HFF-Myc (cell line): ENCODE measurements around the gene PDP2.

Experiments
- DNase-seq: peaks from one replicate; pipeline ENCODE4 v3.0.0-alpha.2; 2011; ENCODE audit warnings: low read depth; ENCODE audit errors: extremely low read depth
- H3K4me3 ChIP-seq: replicated peaks from 2 replicates; pipeline ENCODE4 v1.5.1; 2011; ENCODE audit warnings: low read depth, mild to moderate bottlenecking, control low read depth, low read length
- TF ChIP-seq, protein P1 (sequence below): IDR thresholded peaks from 2 replicates; pipeline ENCODE4 v1.5.1; 2012; ENCODE audit warnings: mild to moderate bottlenecking, low read depth, low read length, control low read depth; ENCODE audit errors: missing control alignments

Gene PDP2

DNA sequence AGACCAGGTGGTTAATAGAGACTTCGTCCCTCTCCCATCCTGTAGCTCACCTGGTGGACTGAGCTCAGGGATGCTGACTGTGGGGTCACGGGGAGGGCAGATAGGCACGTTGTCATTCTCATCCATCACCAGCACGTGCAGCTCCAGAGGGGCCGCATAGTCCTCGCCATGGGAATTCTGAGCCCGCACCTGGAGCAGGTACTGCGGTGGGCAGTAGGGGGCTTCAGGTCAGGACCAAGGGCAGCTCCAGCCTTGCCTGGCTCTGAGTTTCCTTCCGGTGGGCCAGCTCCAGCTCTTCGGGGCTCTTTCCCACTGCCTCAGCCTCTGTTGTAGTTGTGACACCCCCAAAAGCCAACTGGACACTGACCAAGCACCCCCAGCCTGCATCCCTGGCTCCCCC is 32.8 kb downstream of the PDP2 start:
- TF ChIP-seq, protein P1, sequence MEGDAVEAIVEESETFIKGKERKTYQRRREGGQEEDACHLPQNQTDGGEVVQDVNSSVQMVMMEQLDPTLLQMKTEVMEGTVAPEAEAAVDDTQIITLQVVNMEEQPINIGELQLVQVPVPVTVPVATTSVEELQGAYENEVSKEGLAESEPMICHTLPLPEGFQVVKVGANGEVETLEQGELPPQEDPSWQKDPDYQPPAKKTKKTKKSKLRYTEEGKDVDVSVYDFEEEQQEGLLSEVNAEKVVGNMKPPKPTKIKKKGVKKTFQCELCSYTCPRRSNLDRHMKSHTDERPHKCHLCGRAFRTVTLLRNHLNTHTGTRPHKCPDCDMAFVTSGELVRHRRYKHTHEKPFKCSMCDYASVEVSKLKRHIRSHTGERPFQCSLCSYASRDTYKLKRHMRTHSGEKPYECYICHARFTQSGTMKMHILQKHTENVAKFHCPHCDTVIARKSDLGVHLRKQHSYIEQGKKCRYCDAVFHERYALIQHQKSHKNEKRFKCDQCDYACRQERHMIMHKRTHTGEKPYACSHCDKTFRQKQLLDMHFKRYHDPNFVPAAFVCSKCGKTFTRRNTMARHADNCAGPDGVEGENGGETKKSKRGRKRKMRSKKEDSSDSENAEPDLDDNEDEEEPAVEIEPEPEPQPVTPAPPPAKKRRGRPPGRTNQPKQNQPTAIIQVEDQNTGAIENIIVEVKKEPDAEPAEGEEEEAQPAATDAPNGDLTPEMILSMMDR = no peak
- no peak for DNase-seq
- H3K4me3 ChIP-seq = no peak overlapping the region

DNA sequence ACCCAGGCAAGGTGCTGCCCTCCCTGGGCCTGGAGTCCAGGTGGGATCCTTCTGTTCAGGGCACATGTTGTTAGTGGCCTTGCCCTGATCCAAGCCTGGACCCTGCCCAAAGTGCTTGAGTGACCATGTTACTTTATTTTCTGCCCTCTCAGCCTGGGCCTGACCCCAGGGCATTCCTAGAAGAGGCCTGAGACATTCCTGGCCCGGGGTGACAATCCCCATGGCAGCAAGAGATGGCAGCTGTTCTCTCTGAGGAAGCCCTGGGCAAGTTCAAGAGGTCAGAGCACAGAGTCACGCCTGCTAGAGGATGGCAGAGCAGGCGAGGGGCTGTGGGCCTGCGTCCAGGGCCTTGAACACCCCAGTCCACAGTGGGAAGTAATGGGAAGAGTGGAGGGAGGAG is 33.4 kb downstream of the PDP2 start:
- no peak for DNase-seq
- TF ChIP-seq, protein P1 = no peak

DNA sequence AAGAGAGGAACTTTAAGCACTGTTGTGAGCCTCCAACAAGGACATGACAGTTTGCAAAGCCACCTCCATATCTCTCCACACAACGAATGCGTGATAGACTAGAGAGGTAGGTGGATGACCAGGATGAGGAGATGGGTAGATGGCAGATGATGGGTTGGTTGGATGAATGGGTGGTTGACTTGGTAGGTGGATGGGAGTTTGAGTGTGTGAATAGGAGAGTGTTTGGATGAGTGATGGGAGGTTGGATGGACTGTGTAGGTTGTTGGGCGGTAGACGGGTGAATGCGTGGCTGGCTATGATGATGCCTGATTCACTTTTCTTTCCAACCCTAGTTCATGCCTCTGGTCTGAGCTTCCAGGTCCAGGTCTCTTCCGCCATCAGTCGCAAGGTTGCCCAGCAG is 34.2 kb downstream of the PDP2 start:
- DNase-seq = no peak
- TF ChIP-seq, protein P1 = no peak
- H3K4me3 ChIP-seq = no peak overlapping the region

More for the DNA sequence above, 33.4 kb downstream of the PDP2 start:
- H3K4me3 ChIP-seq = no peak overlapping the region

DNA sequence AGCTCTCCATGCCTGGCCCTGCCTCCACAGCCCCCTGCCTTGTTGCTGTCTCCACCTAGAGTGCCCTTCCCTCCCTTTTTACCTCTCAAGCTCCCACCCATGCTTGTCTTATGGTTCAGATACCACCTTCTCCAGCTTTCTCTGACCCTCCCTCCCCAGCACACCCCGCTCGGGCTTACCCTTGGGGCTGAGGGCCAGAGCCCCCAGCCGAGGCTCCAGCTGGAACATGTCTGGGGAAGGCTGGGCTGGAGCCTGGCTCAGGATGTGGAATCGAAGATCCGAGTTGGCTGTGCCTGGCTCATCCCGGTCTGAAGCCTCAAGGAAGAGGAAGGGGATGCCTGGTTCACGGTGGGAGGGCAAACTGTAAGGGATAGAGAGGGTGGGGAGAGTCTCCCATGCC is 34.7 kb downstream of the PDP2 start:
- no peak for DNase-seq
- H3K4me3 ChIP-seq = no peak overlapping the region

DNA sequence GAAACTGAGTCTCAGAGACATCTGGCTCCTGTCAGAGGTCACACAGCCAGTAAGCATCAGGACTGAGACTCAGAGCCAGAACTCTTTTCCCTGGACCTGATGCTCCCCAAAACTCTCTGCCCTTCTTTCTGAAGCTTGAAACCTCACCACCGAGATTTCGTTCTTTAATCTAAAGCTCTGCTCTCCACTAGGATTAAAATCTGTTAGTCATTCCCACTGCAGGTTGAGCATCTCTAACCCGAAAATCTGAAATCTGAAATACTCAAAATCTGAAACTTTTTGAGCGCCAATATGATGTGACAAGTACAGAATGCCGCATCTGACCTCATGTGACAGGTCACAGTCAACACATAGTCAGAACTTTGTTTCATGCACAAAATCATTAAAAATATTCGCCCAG is 36.2 kb downstream of the PDP2 start:
- no peak overlapping the region for H3K4me3 ChIP-seq
- TF ChIP-seq, protein P1 = no peak
- no peak for DNase-seq

More for the DNA sequence above, 34.7 kb downstream of the PDP2 start:
- TF ChIP-seq, protein P1 = no peak

DNA sequence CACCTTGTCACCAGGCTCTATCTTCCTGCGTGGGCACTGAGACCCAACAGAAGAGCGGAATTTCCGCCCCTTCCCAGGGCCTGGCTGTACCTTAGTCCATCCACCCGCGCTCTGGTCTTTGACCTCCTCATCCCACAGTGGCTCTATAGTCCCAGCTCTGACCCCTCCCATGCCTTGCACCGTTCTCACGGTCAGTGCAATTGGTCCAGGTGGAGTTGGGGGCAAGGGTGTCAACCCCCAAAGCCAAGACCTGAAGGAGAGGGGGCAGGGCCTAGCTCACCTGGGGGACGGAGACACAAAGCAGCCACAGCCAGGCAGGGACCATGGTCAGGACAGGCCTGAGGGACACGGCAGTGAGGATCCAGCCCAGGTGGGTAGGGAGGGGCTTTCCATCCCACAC is 37.4 kb downstream of the PDP2 start:
- TF ChIP-seq, protein P1 = no peak
- no peak for DNase-seq
- H3K4me3 ChIP-seq = no peak overlapping the region

DNA sequence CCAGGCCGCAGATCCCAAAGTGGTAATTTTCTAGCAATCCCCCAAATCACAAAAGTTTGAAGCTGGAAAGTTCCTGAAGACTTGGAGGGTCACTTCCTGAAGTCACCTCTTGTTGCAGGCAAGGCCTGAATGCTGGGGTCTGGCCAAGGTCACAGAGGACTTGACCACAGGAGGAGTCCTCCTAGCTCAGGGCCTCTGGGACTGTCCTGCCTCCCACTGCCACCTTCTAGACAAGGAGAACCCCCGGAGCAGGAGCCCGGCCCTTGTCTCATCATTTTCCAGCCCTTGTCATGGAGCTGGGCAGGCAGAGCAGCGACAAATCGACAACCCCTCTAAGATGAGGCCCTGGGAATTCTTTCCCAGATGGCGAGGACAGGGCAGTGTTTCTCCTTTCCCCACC is 38.0 kb downstream of the PDP2 start:
- TF ChIP-seq, protein P1 = no peak
- no peak overlapping the region for H3K4me3 ChIP-seq
- no peak for DNase-seq
